ENCODE data around the gene SLC9B2. TPM values are rescaled to one million over a fixed set of nuclear protein-coding genes. Genes with fewer than 3 reads are reported as not detected.

The SLC9B2 gene, protein sequence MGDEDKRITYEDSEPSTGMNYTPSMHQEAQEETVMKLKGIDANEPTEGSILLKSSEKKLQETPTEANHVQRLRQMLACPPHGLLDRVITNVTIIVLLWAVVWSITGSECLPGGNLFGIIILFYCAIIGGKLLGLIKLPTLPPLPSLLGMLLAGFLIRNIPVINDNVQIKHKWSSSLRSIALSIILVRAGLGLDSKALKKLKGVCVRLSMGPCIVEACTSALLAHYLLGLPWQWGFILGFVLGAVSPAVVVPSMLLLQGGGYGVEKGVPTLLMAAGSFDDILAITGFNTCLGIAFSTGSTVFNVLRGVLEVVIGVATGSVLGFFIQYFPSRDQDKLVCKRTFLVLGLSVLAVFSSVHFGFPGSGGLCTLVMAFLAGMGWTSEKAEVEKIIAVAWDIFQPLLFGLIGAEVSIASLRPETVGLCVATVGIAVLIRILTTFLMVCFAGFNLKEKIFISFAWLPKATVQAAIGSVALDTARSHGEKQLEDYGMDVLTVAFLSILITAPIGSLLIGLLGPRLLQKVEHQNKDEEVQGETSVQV
- total RNA-seq (ENCODE audit: unreplicated experiment) = 5.8 TPM
- long read RNA-seq, partial matches to known transcripts = 0 of 1 reads
- long read RNA-seq, other reads (novel, unspliced or antisense) = 1 of 1 reads

DNA sequence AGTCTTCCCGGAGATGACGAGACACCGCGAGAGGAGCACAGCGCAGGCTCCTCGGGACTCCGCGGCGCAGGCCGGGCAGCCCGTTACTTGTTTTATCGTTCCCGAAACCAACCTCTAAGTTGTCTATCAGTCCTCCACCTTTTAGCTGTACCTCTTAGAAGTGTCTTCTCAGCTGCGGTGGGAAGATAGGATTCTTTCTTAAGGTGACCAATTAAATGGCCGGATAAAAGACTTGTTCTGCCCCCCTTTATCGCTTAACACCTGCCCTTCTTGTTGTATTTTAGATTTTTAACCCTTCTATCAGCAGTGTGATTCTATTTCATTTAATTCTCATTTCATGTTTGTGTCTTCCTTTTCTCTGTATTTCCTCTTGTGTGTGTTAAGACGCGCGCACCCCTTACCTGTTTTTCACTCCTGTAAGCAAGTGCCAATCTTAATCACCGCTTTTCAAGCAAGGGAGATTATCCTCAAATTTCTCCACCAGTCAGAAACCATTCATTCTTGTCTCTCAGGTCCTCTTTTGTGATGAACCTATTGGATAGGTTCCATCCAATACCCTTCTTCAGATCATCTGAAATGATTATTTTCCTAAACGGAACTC is at the start of gene SLC9B2:
Gene SLC9B2 (minus strand): TSS at position 15 of the 601 bp plus-strand sequence. CDS start 9,211 bp downstream, outside the sequence.
- no peaks in the 10 kb centered on the region for H3K9me3 Mint-ChIP-seq (ENCODE audit: unreplicated experiment)
- no peak for DNase-seq (ENCODE audit: low spot score)
- H3K27me3 Mint-ChIP-seq (ENCODE audit: unreplicated experiment) = peaks cover 6% of the 10 kb centered on the region
- peak within 1 kb of the TSS; percentile 94 for H3K4me3 Mint-ChIP-seq (ENCODE audit: unreplicated experiment)
- H3K27ac Mint-ChIP-seq (ENCODE audit: unreplicated experiment) = no peak within 1 kb of the TSS
- TF ChIP-seq, protein P1, sequence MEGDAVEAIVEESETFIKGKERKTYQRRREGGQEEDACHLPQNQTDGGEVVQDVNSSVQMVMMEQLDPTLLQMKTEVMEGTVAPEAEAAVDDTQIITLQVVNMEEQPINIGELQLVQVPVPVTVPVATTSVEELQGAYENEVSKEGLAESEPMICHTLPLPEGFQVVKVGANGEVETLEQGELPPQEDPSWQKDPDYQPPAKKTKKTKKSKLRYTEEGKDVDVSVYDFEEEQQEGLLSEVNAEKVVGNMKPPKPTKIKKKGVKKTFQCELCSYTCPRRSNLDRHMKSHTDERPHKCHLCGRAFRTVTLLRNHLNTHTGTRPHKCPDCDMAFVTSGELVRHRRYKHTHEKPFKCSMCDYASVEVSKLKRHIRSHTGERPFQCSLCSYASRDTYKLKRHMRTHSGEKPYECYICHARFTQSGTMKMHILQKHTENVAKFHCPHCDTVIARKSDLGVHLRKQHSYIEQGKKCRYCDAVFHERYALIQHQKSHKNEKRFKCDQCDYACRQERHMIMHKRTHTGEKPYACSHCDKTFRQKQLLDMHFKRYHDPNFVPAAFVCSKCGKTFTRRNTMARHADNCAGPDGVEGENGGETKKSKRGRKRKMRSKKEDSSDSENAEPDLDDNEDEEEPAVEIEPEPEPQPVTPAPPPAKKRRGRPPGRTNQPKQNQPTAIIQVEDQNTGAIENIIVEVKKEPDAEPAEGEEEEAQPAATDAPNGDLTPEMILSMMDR (IDR thresholded peaks at IDR 0.05; ENCODE audit: unreplicated experiment) = no peak
- peaks cover 10% of the 10 kb centered on the region for H3K4me1 Mint-ChIP-seq (ENCODE audit: unreplicated experiment)
- H3K36me3 Mint-ChIP-seq (ENCODE audit: low read depth, unreplicated experiment) = peaks cover 11% of the 10 kb centered on the region

DNA sequence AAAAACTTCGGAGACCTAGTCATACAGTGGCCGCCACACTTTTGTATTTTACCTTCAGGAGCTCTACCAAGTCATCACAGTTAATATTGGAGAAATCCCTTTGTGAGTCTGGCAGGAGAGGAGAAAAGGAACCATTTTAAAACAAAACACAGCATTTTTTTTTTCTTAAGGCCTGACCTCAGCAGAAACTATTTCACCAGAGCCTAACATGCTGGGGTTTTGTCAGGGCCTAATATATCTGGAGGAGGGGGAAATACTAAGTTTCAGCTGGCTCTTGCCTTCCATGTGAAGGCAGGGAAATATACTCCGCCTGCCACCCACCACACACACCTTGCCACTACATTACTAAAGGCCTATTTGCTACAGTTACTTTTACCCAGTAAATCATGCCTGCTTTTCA is 49.6 kb upstream of the SLC9B2 start:
- Mint-ChIP-seq H3K9me3 (ENCODE audit: unreplicated experiment) (no peaks in the 10 kb centered on the region), H3K4me3 (ENCODE audit: unreplicated experiment) (no peak overlapping the region), H3K4me1 (ENCODE audit: unreplicated experiment) (no peaks in the 10 kb centered on the region), H3K27ac (ENCODE audit: unreplicated experiment) (no peak overlapping the region), H3K27me3 (ENCODE audit: unreplicated experiment) (no peaks in the 10 kb centered on the region), H3K36me3 (ENCODE audit: low read depth, unreplicated experiment) (peaks cover 4% of the 10 kb centered on the region)
- TF ChIP-seq, protein P1 (IDR thresholded peaks at IDR 0.05; ENCODE audit: unreplicated experiment) = no peak
- DNase-seq (ENCODE audit: low spot score) = no peak

DNA sequence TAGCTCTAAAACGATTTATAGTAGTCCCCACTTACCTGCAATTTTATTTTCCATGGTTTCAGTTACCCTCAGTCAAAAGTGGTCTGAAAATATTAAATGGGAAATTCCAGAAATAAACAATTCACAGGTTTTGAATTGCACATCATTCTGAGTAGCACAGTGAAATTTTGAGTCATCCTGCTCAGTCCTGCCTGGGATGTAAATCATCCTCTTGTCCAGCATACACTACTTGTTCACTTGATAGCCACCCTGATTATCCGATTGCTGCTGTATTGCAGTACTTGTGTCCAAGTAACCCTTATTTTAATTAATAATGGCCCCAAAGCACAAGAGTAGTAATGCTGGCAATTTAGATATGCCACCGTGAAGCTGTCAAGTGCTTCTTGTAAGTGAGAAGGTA is 46.6 kb upstream of the SLC9B2 start:
- H3K27ac Mint-ChIP-seq (ENCODE audit: unreplicated experiment) = no peak overlapping the region
- no peaks in the 10 kb centered on the region for H3K27me3 Mint-ChIP-seq (ENCODE audit: unreplicated experiment)
- DNase-seq (ENCODE audit: low spot score) = no peak
- H3K9me3 Mint-ChIP-seq (ENCODE audit: unreplicated experiment) = no peaks in the 10 kb centered on the region
- TF ChIP-seq, protein P1 (IDR thresholded peaks at IDR 0.05; ENCODE audit: unreplicated experiment) = no peak
- no peaks in the 10 kb centered on the region for H3K36me3 Mint-ChIP-seq (ENCODE audit: low read depth, unreplicated experiment)
- no peak overlapping the region for H3K4me3 Mint-ChIP-seq (ENCODE audit: unreplicated experiment)
- H3K4me1 Mint-ChIP-seq (ENCODE audit: unreplicated experiment) = no peaks in the 10 kb centered on the region

DNA sequence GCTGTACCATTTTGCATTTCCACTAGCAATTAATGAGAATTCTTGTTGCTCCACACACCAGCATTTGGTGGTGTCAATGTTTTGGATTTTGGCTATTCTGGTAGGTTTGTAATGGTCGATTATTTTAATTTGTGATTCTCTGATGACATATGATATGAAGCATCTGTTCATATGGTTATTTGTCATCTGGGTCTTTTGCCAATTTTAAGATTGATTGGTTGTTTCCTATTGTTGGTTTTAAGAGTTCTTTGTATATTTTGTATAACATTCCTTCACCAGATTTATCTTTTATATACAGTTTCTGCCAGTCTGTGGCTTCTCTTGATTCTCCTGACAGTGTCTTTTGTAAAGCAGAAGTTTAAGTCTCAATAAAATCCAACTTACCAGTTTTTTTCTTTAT is 41.6 kb upstream of the SLC9B2 start:
- TF ChIP-seq, protein P1 (IDR thresholded peaks at IDR 0.05; ENCODE audit: unreplicated experiment) = no peak
- no peak for DNase-seq (ENCODE audit: low spot score)
- Mint-ChIP-seq H3K9me3 (ENCODE audit: unreplicated experiment) (no peaks in the 10 kb centered on the region), H3K4me3 (ENCODE audit: unreplicated experiment) (no peak overlapping the region), H3K27me3 (ENCODE audit: unreplicated experiment) (no peaks in the 10 kb centered on the region), H3K4me1 (ENCODE audit: unreplicated experiment) (no peaks in the 10 kb centered on the region), H3K27ac (ENCODE audit: unreplicated experiment) (no peak overlapping the region), H3K36me3 (ENCODE audit: low read depth, unreplicated experiment) (no peaks in the 10 kb centered on the region)
